Hepatocyte (in vitro differentiated cells): Measurements from ENCODE around the gene ARHGEF26.

ENCODE experiments used
- CTCF ChIP-seq: fragments of 200-600 bp; sonication (generic); IDR thresholded peaks from 2 replicates; pipeline ENCODE4 v1.5.1; 2016; ENCODE audit warnings: antibody characterized with exemption, mild to moderate bottlenecking; ENCODE audit not compliant: poor library complexity
- EZH2 ChIP-seq: fragments of 200-600 bp; sonication (generic); IDR thresholded peaks from 2 replicates; pipeline ENCODE4 v1.6.1; 2016; ENCODE audit warnings: antibody characterized with exemption, mild to moderate bottlenecking, borderline replicate concordance
- EZH2phosphoT487 ChIP-seq: fragments of 200-600 bp; sonication (generic); IDR thresholded peaks from one replicate; pipeline ENCODE4 v1.6.1; 2018; ENCODE audit warnings: antibody characterized with exemption, mild to moderate bottlenecking, low read depth, moderate library complexity; ENCODE audit not compliant: unreplicated experiment, severe bottlenecking

- TF ChIP-seq EZH2 (no peak), CTCF (no peak), EZH2phosphoT487 (no peak)
Observed at GRCh38 chr3:154304936-154305335, 183.7 kb downstream of the ARHGEF26 start.
